OCI-LY3 (cell line): ENCODE data around the gene BICD1.

Experiments
- H2AFZ ChIP-seq: fragments of 200-600, 300-600 bp; shearing (Covaris generic); 2 replicates; pipeline ENCODE4 v1.6.0; 2014; ENCODE audit warnings: antibody characterized with exemption, low read depth, low read length
- H3K27ac ChIP-seq: fragments of 200-600, 300-600 bp; sonication (generic); 2 replicates; pipeline ENCODE4 v1.5.1; 2014; ENCODE audit warnings: mild to moderate bottlenecking, low read length, moderate library complexity, mixed read lengths
- H3K27me3 ChIP-seq: fragments of 200-600, 300-600 bp; sonication (generic); 2 replicates; pipeline ENCODE4 v1.6.1; 2014; ENCODE audit warnings: low read depth, low read length, mixed read lengths
- H3K36me3 ChIP-seq: fragments of 200-600, 300-600 bp; sonication (generic); replicated peaks from 2 replicates; pipeline ENCODE3; 2014; ENCODE audit warnings: low read depth, low read length, mixed read lengths
- H3K4me1 ChIP-seq: fragments of 300-600, 200-600 bp; sonication (generic); 2 replicates; pipeline ENCODE4 v1.6.1; 2014; ENCODE audit warnings: low read length, mixed read lengths
- H3K4me2 ChIP-seq: fragments of 200-600, 300-600 bp; sonication (generic); 2 replicates; pipeline ENCODE4 v1.6.1; 2014; ENCODE audit warnings: low read length, mixed read lengths
- H3K4me3 ChIP-seq: fragments of 300-600, 200-600 bp; sonication (generic); 2 replicates; pipeline ENCODE4 v1.5.1; 2014; ENCODE audit warnings: antibody characterized with exemption, mild to moderate bottlenecking, low read length, moderate library complexity
- H3K79me2 ChIP-seq: fragments of 300-600, 200-600 bp; shearing (Covaris generic); 2 replicates; pipeline ENCODE4 v1.6.1; 2014; ENCODE audit warnings: mild to moderate bottlenecking, low read length, mixed read lengths
- H3K9ac ChIP-seq: fragments of 300-600, 200-600 bp; shearing (Covaris generic); 2 replicates; pipeline ENCODE4 v1.6.0; 2014; ENCODE audit warnings: mild to moderate bottlenecking, low read length, moderate library complexity
- H3K9me3 ChIP-seq: fragments of 200-600, 300-600 bp; shearing (Covaris generic); 2 replicates; pipeline ENCODE4 v1.6.1; 2014; ENCODE audit warnings: low read length, mixed read lengths; ENCODE audit not compliant: insufficient read depth
- H4K20me1 ChIP-seq: fragments of 200-600, 300-600 bp; sonication (generic); 2 replicates; pipeline ENCODE4 v1.6.1; 2016; ENCODE audit warnings: low read length, mixed read lengths; ENCODE audit not compliant: insufficient read depth
- CTCF ChIP-seq: fragments of 200-600, 300-600 bp; sonication (generic); IDR thresholded peaks from 2 replicates; pipeline ENCODE4 v1.5.1; 2014; ENCODE audit warnings: antibody characterized with exemption, low read length, low read depth
- EZH2phosphoT487 ChIP-seq: fragments of 200-600 bp; shearing (Covaris generic); IDR thresholded peaks from 2 replicates; pipeline ENCODE4 v1.6.1; 2018; ENCODE audit warnings: antibody characterized with exemption, mixed run types, low read depth

Gene BICD1

GRCh38 chr12:32072102-32072501 is 34.5 kb upstream of the BICD1 start:
- no peak for TF ChIP-seq CTCF
- no peak for TF ChIP-seq EZH2phosphoT487
- Histone ChIP-seq H3K4me1 (no peaks in the 10 kb centered on the region), H2AFZ (no peak overlapping the region), H3K27me3 (no peaks in the 10 kb centered on the region), H3K9me3 (no peaks in the 10 kb centered on the region), H4K20me1 (no peaks in the 10 kb centered on the region), H3K27ac (no peak overlapping the region), H3K36me3 (no peaks in the 10 kb centered on the region), H3K79me2 (no peaks in the 10 kb centered on the region), H3K9ac (no peak overlapping the region), H3K4me2 (no peak overlapping the region), H3K4me3 (no peak overlapping the region)

GRCh38 chr12:32074432-32074831 is 32.2 kb upstream of the BICD1 start:
- H3K27ac ChIP-seq, result no peak overlapping the region
- H3K79me2 ChIP-seq, result no peaks in the 10 kb centered on the region
- H3K27me3 ChIP-seq, result no peaks in the 10 kb centered on the region
- H3K9me3 ChIP-seq, result no peaks in the 10 kb centered on the region
- H2AFZ ChIP-seq, result no peak overlapping the region
- H3K4me1 ChIP-seq, result no peaks in the 10 kb centered on the region
- H4K20me1 ChIP-seq, result no peaks in the 10 kb centered on the region
- no peak overlapping the region for H3K4me3 ChIP-seq
- TF ChIP-seq EZH2phosphoT487 (no peak), CTCF (no peak)
- H3K36me3 ChIP-seq, result no peaks in the 10 kb centered on the region
- H3K4me2 ChIP-seq, result no peak overlapping the region
- H3K9ac ChIP-seq, result no peak overlapping the region

- H4K20me1 ChIP-seq, result no peaks in the 10 kb centered on the region
- H3K27me3 ChIP-seq, result no peaks in the 10 kb centered on the region
- H3K27ac ChIP-seq, result no peak overlapping the region
- no peaks in the 10 kb centered on the region for H3K4me1 ChIP-seq
- no peak overlapping the region for H2AFZ ChIP-seq
- no peak overlapping the region for H3K4me2 ChIP-seq
- H3K36me3 ChIP-seq, result no peaks in the 10 kb centered on the region
- H3K79me2 ChIP-seq, result no peaks in the 10 kb centered on the region
- no peaks in the 10 kb centered on the region for H3K9me3 ChIP-seq
- no peak overlapping the region for H3K9ac ChIP-seq
- TF ChIP-seq EZH2phosphoT487 (no peak), CTCF (no peak)
- H3K4me3 ChIP-seq, result no peak overlapping the region
Measured at GRCh38 chr12:32076941-32077340, 29.7 kb upstream of the BICD1 start.

GRCh38 chr12:32080435-32080834 is 26.2 kb upstream of the BICD1 start:
- H4K20me1 ChIP-seq, result no peaks in the 10 kb centered on the region
- no peak overlapping the region for H3K4me2 ChIP-seq
- H3K9me3 ChIP-seq, result no peaks in the 10 kb centered on the region
- H3K4me1 ChIP-seq, result no peaks in the 10 kb centered on the region
- TF ChIP-seq EZH2phosphoT487 (no peak), CTCF (no peak)
- H3K27me3 ChIP-seq, result no peaks in the 10 kb centered on the region
- H3K4me3 ChIP-seq, result no peak overlapping the region
- no peaks in the 10 kb centered on the region for H3K36me3 ChIP-seq
- H3K79me2 ChIP-seq, result no peaks in the 10 kb centered on the region
- H2AFZ ChIP-seq, result no peak overlapping the region
- H3K9ac ChIP-seq, result no peak overlapping the region
- no peak overlapping the region for H3K27ac ChIP-seq
